ENCODE results near the gene SLC22A16.
A peak's percentile ranks its signal among the peaks of the same experiment; 100 is the strongest.
"Not testable (repeated sequence)": the region's sequence is repeated elsewhere in the genome, so short reads cannot be mapped to it uniquely, and the experiment has no call there.

Gene SLC22A16

DNA sequence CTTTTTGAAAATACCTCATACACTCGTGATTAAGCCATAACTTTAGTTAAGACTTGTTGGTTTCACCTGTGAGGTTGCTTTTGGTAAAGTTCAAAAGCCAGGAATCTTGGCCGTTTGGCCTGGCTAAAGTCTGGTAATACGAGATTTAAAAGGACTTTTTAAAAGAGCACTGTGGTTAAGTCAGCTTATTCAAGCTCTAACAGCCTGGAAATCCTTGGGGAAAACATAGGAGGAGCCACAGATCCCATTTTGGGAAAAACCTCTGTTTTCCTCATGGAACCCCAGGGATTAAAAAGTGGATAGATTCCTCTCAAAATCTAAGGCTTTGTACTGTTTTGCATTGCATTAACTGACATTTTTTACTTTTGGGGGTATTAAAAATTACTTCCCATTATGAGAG lies 13.7 kb upstream of the SLC22A16 start:
- DNase-seq (ENCODE audit: low spot score): no peak

DNA sequence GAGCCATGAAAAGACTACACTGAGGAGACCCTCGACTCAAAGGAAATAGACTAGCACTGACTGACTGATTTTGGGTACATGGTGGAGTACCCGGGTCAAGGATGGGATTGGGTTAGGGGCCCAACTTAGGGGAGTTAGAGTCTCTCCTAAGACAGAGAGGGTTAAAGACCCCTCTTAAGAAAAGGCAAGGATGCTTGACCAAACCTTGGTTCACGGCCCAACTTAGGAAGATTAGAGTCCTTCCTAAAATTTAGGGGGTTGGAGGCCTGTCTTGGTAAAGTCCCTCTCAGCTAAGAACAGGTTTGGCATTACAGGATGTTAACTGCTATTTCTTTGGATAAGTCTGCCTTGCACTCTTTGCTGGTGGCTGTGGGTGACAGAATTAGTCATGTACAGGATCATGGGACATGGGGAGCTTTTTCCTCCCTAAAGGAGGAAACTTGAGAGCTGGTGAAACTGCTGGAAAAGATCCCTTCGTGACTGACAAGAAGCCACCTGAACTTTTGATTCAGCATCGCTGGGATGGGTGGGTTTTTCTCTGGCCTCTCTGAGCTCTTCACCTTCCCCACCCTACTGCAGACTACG lies 12.3 kb upstream of the SLC22A16 start:
- no peak for DNase-seq (ENCODE audit: low spot score)

DNA sequence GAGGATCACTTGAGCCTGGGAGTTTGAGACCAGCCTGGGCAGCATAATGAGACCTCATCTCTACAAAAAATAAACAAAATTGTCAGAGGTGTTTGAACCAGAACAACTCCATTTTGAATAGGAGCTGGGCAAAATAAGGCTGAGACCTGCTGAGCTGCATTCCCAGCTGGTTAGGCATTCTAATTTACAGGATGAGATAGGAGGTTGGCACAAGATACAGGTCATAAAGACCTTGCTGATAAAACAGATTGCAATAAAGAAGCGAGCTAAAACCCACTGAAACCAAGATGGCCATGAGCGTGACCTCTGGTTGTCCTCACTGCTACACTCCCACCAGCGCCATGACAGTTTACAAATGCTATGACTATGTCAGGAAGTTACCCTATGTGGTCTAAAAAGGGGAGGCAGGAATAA lies 11.6 kb upstream of the SLC22A16 start:
- DNase-seq (ENCODE audit: low spot score): not testable (repeated sequence)

DNA sequence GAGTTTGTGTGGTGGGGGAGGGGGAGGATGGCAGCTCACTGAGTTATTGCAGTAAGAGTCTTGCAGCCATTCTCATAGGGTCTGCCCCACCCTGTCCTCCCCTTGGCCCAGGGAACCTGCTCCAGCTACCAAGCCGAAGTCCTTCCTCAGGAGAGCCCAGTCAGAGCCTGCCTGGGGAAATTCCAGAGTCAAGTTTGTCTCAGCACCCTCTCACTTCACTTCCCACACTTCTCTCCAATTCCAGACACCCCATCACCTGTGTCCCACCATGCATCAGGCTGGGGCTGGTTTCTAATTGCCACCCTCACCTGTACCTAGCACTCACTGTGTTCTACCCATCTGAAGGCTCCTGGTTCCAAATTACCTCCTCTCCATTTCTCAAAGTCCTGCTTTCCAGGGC lies 10.3 kb upstream of the SLC22A16 start:
- no peak for DNase-seq (ENCODE audit: low spot score)

DNA sequence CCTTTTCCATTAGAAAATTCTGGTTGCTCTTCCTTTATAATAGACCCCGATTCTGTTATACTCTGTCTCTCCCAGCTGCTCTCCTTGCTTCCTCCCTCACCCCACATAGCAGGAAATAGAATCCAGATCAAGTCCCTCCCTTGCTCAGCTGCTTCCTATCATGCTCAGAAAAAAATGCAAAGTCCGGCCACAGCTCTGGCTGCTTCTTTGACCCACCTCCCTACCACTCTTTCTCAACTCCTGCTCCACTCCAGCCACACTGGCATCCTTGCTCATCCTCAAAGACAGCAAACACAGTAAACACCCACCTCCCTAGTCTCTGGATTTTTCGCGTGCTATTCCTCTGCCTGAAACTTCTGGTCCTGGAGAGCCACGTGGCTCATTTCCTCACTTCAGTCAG lies 9.1 kb upstream of the SLC22A16 start:
- no peak for DNase-seq (ENCODE audit: low spot score)

DNA sequence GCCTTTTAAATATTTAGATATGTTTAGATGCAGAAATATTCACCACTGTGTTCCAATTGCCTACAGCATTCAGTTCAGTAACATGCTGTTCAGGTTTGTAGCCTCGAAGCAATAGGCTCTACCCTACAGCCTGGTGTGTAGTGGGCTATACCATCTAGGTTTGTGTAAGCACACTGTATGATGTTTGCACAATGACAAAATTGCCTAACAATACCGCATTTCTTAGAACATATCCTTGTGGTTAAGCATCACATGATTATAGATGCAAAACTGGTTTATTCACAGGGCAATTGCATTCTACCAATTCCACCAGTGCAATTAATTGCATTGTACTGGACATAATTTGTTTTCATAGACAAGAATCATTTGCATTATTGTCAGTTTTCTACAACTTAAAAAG lies 7.9 kb upstream of the SLC22A16 start:
- no peak for DNase-seq (ENCODE audit: low spot score)

DNA sequence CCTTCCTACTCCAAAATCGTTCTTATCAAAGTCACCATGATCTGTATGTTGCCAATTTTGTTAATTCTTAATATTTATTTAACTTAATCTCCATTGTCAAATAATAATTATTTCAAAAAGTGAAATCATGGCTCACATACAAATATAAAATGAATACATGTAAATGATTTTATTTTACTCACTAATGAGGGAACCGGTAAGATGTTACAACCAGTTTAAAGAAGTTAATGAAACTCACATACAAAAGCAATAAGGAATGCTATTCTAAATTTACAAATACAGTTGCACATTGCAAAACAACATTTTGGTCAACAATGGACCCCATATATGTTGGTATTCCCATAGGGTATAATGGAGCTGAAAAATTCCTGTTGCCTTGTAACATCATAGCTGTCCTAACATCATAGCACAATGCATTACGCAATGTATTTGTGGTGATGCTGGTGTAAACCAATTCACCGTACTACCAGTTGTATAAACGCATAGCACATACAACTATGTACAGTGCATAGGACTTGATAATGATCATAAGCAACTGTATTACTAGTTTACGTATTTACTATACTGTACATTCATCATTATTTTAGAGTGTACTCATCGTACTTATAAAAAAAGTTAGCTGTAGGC lies 6.5 kb upstream of the SLC22A16 start:
- no peak for DNase-seq (ENCODE audit: low spot score)

DNA sequence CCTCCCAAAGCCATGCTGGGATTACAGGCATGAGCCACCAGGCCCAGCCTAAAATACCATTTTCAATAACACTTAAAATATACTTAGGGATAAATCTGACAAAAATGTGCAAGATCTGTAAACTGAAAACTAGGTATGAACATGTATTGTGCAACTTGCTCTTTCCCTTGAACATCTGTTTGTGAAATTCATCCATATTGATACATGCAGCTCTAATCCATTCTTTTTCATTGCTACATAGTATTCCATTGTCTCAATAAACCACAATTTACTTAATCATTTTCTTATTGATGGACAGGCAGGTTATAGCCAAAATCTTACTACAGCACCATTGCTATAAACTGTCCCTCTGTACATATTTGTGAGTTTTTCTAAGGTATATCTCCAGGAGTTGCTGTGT lies 4.7 kb upstream of the SLC22A16 start:
- DNase-seq (ENCODE audit: low spot score): no peak

DNA sequence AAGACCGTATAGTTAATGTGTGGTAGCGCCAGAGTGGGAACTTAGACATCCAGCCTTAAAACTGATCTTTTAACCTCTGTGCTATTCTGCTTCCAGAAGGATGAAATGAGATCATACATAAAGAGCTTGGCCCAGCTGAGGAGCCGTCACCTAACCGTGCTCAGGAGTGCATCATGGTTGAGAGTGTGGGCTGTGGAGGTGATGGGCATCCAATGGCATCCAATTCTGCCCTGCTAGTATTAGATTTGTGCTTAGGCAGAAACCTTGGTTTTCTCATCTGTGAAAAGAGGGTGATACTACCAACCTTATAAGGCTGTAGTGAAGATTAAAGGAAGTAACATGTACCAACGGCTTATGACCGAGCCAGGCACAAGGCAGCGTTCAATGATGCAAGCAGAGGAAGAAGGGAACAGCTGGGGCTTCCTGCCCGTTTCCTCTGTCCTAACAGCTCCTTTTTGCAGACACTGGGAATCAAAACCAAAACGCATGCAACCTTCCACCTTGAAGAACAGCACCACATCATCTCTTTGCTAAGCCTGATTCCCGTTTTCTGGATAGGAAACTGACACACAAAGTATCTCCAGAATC lies 1.3 kb downstream of the SLC22A16 start:
- peak; percentile 63 for DNase-seq (ENCODE audit: low spot score)

DNA sequence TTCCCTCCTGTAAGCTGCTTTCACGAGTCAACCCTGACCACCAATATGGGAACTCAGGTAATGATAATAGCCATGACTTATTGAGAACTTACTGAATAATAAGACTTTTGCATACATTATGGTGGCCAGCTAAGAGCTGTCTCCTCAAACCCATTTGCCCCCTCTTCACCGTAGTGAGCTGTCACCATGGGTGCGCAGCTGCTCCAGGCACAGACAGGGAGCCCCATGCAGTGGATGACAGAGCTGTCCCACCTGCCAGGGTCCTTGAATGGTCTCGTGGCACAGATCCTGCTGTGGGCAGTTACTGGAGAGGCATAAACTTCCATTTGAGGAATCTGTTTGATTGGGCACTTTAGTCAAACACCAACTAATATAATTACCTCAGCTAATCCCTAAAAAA lies 1.9 kb downstream of the SLC22A16 start:
- DNase-seq (ENCODE audit: low spot score): peak; percentile 33

DNA sequence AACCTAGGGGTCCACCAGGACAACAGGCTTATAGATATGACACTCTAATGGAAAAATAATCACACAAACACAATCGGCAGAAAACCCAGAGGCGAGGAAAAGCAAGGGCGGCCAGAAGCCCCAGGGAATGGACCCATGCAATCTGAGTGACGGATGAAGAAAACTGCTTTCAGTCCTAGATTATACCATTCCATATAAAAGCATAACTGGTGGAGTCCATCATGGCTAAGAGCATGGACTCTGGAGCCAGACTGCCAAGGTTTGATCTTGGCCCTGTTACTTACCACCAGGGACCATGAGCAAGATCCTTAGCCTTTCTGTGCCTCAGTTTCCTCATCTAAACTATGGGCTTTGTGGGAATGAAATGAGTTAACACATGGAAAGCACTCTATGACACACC lies 3.7 kb downstream of the SLC22A16 start:
- no peak for DNase-seq (ENCODE audit: low spot score)

DNA sequence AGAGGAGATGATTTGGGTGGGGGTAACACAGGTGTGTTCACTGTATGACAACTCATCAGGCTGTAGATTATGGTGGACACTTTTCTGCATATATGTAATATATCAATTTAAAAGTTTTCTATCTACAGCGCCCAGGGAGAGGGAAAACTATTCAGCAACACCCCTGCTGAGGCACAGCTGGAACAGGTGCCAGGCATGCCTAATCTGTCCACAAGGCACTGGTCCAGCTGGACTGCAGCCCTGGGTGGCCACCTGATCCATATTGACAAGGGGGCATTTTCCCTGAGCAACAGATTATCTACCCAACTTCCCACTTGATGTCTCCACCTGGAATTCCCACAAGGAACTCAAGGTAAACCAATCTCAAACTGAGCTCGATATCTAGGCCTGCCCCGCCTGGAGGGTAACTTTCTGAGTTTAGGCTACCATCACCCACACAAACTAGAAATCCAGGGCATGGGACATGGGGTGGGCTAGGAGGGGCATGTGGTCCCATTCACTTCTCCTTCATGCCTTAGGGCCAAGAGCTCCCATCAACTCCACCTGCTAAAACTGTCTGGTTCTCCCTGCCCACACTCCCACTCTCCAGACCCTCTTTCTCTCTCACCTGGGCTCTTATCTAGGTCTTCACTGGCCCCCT lies 4.6 kb downstream of the SLC22A16 start:
- DNase-seq (ENCODE audit: low spot score): peak; percentile 78

DNA sequence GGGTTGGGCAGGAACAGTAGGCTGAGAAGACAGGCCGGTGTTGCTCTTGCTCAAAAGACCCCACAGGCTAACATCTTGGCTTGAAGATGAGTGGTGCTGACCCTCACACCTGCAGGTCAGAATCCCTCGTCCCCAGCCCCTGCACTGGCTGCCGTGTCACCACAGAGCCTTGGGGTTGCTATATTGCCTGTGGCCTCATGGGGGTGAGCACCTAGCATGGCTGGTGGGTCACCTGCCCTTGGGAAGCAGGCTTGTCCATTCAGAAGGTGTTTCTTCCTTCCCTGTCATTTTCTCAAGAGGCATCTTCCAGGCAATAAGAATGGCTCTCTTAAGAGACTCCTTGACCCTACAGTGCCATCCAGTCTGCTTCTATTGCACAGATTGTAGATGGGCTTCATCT lies 7.7 kb downstream of the SLC22A16 start:
- peak; percentile 48 for DNase-seq (ENCODE audit: low spot score)

DNA sequence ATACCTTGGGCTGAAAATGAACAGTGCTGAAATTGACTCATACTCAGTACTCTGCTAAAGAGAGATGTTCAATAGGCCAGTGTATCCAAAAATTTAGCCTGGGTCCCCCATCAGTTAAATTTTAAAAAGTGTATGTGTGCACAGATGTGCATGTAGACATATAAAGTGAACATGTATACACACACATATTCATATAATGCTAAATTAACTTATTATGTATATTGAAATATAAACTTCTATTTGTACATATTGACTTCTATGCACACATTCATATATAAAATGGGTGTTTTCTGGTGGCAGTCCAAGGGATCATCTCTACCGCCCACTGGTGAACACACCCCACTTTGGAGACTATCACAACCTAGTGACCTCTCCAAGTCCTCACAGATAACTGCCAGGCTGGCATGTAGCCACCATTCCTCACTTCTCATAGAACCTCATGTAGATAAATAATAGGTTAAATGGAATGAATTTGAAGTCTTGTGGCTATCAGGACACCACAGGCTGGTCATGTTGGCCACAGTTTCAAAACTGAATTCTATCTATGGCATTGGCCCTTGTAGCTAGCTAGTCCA lies 8.8 kb downstream of the SLC22A16 start:
- peak; percentile 97 for DNase-seq (ENCODE audit: low spot score)

DNA sequence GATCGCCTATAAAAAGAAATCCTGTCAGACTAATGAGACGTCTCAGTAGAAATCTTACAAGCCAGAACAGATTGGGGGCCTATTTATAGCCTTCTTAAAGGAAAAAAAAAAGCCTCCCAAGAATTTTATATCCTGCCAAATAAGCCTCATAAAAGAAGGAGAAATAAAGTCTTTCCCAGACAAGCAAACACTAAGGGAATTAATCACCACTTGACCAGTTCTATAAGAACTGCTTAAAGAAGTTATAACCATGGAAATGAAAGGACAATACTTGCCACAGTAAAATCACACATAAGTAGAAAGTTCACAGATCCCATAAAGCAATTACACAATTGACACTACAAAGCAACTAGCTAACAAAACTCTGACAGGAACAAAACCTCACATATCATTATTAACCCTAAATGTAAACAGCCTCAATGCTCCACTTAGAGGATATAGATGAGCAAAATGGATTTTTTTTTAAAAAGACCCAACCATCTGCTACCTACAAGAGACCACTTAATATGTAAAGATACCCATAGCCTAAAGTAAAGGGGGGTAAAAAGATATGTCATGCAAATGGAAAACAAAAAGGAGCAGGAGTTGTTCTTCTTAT lies 13.4 kb downstream of the SLC22A16 start:
- no peak for DNase-seq (ENCODE audit: low spot score)

DNA sequence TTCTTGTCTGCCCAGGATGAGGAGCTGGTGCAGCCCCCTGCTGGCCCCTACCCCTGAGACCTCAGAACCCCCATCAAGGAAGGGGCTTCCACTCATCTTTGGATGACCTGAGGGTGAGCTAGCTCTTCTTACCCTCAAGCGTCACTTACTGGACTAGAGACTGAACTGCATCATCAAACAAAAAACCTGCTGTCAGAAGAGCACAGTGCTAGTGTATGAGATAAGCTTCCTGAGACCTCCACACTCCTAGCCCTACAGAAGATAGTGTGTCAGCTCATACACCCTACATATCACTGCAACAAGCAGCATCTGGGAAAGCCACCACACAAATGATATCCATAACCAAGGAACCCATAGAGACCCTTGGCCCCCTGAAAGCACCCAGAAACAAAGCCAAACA lies 15.0 kb downstream of the SLC22A16 start:
- DNase-seq (ENCODE audit: low spot score): peak; percentile 63

DNA sequence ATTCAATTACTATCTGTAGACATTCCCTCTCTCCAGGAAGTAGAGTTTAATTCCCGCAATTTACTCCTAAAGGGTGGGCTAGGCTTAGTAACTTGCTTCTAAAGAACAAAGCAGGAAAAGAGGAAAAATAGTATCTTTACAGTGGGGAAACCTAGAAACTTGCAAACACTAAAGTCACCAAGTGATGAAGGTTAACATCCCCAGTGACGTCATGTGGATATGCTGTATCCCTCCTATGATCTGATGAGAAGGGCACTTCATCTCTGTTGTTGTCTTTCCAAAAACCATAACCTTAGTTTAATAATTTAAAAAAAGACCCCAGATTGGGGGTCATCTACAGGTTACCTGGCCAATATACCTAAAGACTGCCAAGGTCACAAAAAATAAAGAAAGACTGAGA lies 17.3 kb downstream of the SLC22A16 start:
- no peak for DNase-seq (ENCODE audit: low spot score)

DNA sequence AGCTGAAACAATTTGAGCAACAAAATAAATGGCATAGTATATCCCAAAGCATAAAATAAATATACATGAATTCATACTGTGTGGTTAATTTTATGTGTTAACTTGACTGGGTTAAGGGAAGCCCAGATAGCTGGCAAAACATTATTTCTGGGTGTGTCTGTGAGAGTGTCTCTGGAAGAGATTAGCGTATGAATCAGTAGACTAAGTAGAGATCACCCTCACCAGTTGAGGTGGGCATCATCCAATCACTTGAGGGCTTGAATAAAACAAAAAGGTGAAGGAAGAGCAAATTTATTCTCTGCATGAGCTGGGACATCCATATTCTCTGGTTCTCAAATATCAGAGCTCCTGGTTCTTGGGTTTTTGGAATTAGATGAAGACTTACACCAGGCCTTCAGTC lies 17.9 kb downstream of the SLC22A16 start:
- peak; percentile 67 for DNase-seq (ENCODE audit: low spot score)

DNA sequence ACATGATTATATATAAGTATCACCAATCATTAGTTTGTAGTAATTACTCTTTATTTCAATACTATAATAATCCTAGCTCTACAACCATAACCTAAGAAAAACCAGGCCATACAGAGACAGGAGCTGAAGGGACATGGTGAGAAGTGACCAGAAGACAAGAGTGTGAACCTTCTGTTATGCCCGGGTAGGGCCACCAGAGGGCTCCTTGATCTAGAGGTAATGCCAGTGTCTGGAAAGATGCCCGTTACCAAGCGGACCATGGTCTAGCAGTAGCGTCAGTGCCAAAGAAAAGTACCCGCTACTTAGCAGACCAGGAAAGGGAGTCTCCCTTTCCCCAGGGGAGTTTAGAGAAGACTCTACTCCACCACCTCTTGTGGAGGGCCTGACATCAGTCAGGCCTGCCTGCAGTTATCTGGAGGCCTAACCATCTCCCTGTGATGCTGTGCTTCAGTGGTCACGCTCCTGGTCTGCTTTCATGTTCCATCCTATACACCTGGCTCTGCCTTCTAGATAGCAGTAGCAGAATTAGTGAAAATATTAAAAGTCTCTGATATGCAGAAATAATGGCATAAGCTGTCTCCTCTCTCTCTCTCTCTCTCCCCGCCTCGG lies 18.7 kb downstream of the SLC22A16 start:
- peak; percentile 78 for DNase-seq (ENCODE audit: low spot score)

DNA sequence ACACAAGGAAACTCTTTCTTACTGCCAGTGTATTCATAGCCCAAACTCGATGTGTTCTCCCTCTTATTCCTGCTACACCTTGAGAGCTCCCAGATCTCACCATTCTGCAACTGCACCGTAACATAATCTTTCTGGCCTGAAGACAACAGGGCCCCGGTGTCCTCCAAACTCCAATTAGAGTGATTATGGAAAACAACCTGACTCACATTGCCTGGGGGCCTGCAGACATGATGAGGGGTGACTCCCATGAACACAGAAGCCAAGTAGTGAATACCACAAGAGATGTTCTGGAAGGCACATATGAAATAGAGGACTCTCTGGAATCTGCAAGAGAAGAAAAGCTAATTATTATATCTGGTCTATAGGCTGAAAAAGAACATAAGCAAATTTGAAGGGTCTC lies 19.7 kb downstream of the SLC22A16 start:
- no peak for DNase-seq (ENCODE audit: low spot score)

DNA sequence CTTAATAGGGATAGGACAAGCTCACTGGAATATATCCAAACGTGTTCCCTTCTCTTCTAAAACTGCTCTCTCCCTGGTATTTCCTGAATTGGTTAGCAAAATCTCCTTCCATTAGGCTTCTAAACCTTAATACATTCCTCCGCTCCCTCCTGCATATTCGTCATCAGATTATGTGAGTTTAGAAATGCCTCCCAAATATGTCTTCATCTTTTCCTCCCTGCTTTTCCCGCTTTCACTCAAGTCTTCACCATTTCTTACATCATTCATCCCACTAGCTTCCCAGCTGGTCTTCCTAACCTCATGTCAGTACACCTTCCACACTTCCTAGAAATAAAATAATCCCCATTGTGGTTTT lies 26.9 kb downstream of the SLC22A16 start:
- no peak for DNase-seq (ENCODE audit: low spot score)

DNA sequence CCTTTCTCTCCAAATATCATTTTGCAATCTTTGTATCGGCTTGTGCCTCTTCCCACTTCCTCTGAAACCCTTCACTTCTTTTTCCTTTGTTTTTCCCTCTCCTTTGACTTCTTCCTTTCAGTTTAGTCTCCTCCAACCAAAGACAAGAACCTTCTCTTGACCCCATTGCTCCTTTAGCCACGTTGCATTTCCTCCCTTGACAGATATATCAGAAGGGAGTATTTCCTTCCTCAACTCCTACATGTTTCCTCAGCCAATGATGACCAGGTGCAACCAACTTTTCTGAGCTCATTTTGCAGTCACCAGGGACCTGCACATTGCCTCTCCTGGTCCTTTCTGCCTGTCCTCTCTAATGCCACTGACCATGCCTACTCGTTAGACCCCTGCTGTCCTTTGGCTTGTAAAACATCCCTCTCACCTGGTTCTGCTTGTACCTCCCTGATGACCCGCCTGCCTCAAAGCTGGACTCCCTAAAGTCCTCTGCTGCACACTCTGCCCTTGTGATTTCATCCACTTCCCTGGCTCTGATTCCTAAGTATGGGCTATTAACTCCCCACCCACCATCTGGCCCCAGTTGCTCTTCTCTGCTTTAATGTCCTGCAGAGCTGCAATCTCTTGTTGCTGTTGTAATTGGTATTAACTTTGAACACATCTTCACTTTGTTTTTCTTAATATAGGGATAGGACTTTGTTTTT lies 27.4 kb downstream of the SLC22A16 start:
- DNase-seq (ENCODE audit: low spot score): no peak
